DOHH2 (cell line): ENCODE results near the gene PRELP.

ENCODE experiments used
- H3F3A ChIP-seq: fragments of 200-600 bp; sonication (generic), shearing (Covaris generic); 2 replicates; pipeline ENCODE4 v1.6.0; 2016; ENCODE audit warnings: antibody characterized with exemption, mild to moderate bottlenecking; ENCODE audit not compliant: control insufficient read depth, insufficient read depth
- H3K27ac ChIP-seq: fragments of 200-600 bp; sonication (generic); 2 replicates; pipeline ENCODE4 v1.5.1; 2014; ENCODE audit warnings: low read depth, mild to moderate bottlenecking, low read length, moderate library complexity
- H3K27me3 ChIP-seq: fragments of 200-600 bp; sonication (generic); 2 replicates; pipeline ENCODE4 v1.6.1; 2014; ENCODE audit warnings: mild to moderate bottlenecking, low read length, mixed read lengths; ENCODE audit not compliant: control insufficient read depth
- H3K36me3 ChIP-seq: fragments of 200-600 bp; sonication (generic); 2 replicates; pipeline ENCODE4 v1.6.1; 2014; ENCODE audit warnings: mild to moderate bottlenecking, low read length, moderate library complexity, mixed read lengths; ENCODE audit not compliant: control insufficient read depth
- H3K4me1 ChIP-seq: fragments of 200-600 bp; sonication (generic); 2 replicates; pipeline ENCODE4 v1.6.1; 2014; ENCODE audit warnings: mild to moderate bottlenecking, low read length, mixed read lengths; ENCODE audit not compliant: control insufficient read depth
- H3K4me2 ChIP-seq: fragments of 200-600 bp; sonication (generic); 2 replicates; pipeline ENCODE4 v1.6.0; 2014; ENCODE audit warnings: mild to moderate bottlenecking, low read length, moderate library complexity
- H3K4me3 ChIP-seq: fragments of 200-600 bp; sonication (generic); 2 replicates; pipeline ENCODE4 v1.5.1; 2014; ENCODE audit warnings: mild to moderate bottlenecking, low read length, mixed read lengths
- H3K79me2 ChIP-seq: fragments of 200-600 bp; sonication (generic); 2 replicates; pipeline ENCODE4 v1.6.1; 2014; ENCODE audit warnings: mild to moderate bottlenecking, low read length, mixed read lengths; ENCODE audit not compliant: control insufficient read depth
- H3K9me2 ChIP-seq: fragments of 200-600 bp; sonication (generic); replicated peaks from 2 replicates; pipeline ENCODE4 v1.6.1; 2014; ENCODE audit warnings: mild to moderate bottlenecking, low read length, mixed read lengths; ENCODE audit not compliant: control insufficient read depth
- H3K9me3 ChIP-seq: fragments of 200-600 bp; sonication (generic); 2 replicates; pipeline ENCODE4 v1.6.1; 2014; ENCODE audit warnings: antibody characterized with exemption, low read length, mixed read lengths; ENCODE audit not compliant: control insufficient read depth, insufficient read depth
- H4K20me1 ChIP-seq: fragments of 200-600 bp; sonication (generic); 2 replicates; pipeline ENCODE4 v1.6.0; 2014; ENCODE audit warnings: low read depth, mild to moderate bottlenecking, antibody characterized with exemption, low read length, moderate library complexity; ENCODE audit not compliant: control insufficient read depth, insufficient read depth
- EZH2phosphoT487 ChIP-seq: fragments of 200-600 bp; sonication (generic); IDR thresholded peaks from 2 replicates; pipeline ENCODE4 v1.6.1; 2017; ENCODE audit warnings: borderline replicate concordance, mild to moderate bottlenecking, antibody characterized with exemption, low read length, moderate library complexity, mixed read lengths
- TF ChIP-seq, protein P1 (sequence below): fragments of 200-600 bp; sonication (generic); IDR thresholded peaks from one replicate; pipeline ENCODE4 v1.5.1; 2014; ENCODE audit warnings: antibody characterized with exemption, mild to moderate bottlenecking, low read depth, low read length; ENCODE audit not compliant: poor library complexity, severe bottlenecking

The PRELP gene

GRCh38 chr1:203493901-203494300 lies 18.3 kb downstream of the PRELP start, which contains the start of gene OPTC:
OPTC (plus strand) TSS chr1:203494153; CDS start chr1:203496006, 1,853 bp downstream.
- TF ChIP-seq, protein P1, sequence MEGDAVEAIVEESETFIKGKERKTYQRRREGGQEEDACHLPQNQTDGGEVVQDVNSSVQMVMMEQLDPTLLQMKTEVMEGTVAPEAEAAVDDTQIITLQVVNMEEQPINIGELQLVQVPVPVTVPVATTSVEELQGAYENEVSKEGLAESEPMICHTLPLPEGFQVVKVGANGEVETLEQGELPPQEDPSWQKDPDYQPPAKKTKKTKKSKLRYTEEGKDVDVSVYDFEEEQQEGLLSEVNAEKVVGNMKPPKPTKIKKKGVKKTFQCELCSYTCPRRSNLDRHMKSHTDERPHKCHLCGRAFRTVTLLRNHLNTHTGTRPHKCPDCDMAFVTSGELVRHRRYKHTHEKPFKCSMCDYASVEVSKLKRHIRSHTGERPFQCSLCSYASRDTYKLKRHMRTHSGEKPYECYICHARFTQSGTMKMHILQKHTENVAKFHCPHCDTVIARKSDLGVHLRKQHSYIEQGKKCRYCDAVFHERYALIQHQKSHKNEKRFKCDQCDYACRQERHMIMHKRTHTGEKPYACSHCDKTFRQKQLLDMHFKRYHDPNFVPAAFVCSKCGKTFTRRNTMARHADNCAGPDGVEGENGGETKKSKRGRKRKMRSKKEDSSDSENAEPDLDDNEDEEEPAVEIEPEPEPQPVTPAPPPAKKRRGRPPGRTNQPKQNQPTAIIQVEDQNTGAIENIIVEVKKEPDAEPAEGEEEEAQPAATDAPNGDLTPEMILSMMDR, result no peak
- TF ChIP-seq EZH2phosphoT487, result no peak
- H3K9me2 ChIP-seq, result no peaks in the 10 kb centered on the region
- no peak within 1 kb of the TSS for H3K4me2 ChIP-seq
- no peaks in the 10 kb centered on the region for H3F3A ChIP-seq
- no peak within 1 kb of the TSS for H3K27ac ChIP-seq
- no peaks in the 10 kb centered on the region; the same call in 1 of the 2 replicates for H3K4me1 ChIP-seq
- no peaks in the 10 kb centered on the region for H3K9me3 ChIP-seq
- H3K36me3 ChIP-seq, result no peaks in the 10 kb centered on the region
- no peaks in the 10 kb centered on the region for H4K20me1 ChIP-seq
- no peak within 1 kb of the TSS for H3K4me3 ChIP-seq
- H3K27me3 ChIP-seq, result peaks cover 22% of the 10 kb centered on the region
- H3K79me2 ChIP-seq, result no peaks in the 10 kb centered on the region

GRCh38 chr1:203495845-203496244 lies 20.2 kb downstream of the PRELP start:
- H3K4me1 ChIP-seq, result no peaks in the 10 kb centered on the region
- H3K9me2 ChIP-seq, result no peaks in the 10 kb centered on the region
- TF ChIP-seq EZH2phosphoT487, result no peak
- TF ChIP-seq, protein P1, result no peak
- H4K20me1 ChIP-seq, result no peaks in the 10 kb centered on the region
- H3K27me3 ChIP-seq, result peaks cover 17% of the 10 kb centered on the region
- no peak overlapping the region for H3K4me2 ChIP-seq
- no peaks in the 10 kb centered on the region for H3K36me3 ChIP-seq
- H3K9me3 ChIP-seq, result no peaks in the 10 kb centered on the region
- H3K79me2 ChIP-seq, result no peaks in the 10 kb centered on the region
- H3K4me3 ChIP-seq, result no peak overlapping the region
- no peak overlapping the region for H3K27ac ChIP-seq
- H3F3A ChIP-seq, result no peaks in the 10 kb centered on the region

GRCh38 chr1:203497269-203497777 lies 21.7 kb downstream of the PRELP start:
- H3K27me3 ChIP-seq, result peaks cover 16% of the 10 kb centered on the region
- H3F3A ChIP-seq, result no peaks in the 10 kb centered on the region
- no peak overlapping the region for H3K4me3 ChIP-seq
- no peaks in the 10 kb centered on the region for H3K79me2 ChIP-seq
- no peaks in the 10 kb centered on the region for H3K4me1 ChIP-seq
- no peaks in the 10 kb centered on the region for H4K20me1 ChIP-seq
- H3K27ac ChIP-seq, result no peak overlapping the region
- no peaks in the 10 kb centered on the region for H3K9me3 ChIP-seq
- no peaks in the 10 kb centered on the region for H3K9me2 ChIP-seq
- H3K4me2 ChIP-seq, result no peak overlapping the region
- no peak for TF ChIP-seq EZH2phosphoT487
- TF ChIP-seq, protein P1, result no peak
- no peaks in the 10 kb centered on the region for H3K36me3 ChIP-seq
